GM21447 (cell line): Measurements from ENCODE around the gene OIT3.

ENCODE experiments used
- ATAC-seq: cut with Tn5 transposase; IDR thresholded peaks from one replicate; pipeline ENCODE4 v1.9.1; 2021; ENCODE audit not compliant: unreplicated experiment

Gene OIT3

DNA sequence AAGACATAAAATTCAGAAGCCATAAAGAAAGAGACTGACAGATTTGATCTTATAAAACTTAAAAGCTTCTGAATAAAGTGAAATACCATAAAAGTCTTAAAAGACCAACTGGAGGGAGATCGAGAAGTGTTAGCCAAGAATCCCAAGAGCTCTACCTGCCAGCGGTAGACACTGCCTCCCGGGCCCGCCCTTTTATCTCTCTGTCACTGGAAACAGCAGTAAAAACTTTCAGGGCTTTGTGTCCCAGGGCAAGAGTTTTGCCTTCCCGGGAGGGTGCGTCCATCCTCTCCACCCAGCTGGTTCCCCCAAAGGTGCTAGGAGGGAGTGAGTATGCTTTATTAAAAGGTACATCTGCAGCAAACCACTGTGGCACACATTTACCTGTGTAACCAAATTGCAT is 55.2 kb downstream of the OIT3 start:
- no peak for ATAC-seq

DNA sequence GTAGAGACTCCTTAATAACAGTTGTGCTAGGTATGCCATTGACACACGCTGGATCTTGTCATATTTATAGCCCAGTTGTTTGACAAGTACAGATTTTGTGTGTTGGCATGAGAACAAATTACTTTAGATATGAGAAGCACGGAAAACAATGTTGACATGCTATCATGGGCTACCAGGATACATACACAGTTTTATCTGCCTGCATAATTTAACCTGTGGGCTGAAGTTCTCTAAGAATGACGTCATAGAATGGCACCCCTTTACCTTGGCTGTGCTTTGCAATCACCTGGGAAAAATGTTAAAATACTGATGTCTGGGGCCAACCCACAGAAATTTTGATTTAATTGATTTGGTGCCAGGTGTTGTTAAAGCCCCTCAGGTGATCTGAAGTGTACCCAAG is 58.2 kb downstream of the OIT3 start:
- ATAC-seq, result no peak

DNA sequence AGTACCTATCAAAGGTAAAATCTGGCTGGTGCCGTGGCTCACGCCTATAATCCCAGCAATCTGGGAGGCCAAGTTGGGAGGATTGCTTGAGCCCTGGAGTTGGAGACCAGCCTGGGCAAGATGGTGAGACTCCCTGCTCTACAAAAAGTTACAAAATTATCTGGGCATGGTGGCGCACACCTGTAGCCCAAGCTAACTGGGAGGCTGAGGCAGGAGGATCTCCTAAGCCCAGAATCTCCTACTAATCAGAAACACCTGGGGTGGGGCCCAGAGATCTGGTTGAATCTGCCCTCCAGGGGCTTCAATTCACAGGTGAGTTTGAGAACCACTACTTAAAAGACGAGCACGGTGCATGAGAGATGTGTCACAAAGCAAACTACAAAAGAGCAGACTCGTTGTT is 58.6 kb downstream of the OIT3 start:
- ATAC-seq, result no peak

DNA sequence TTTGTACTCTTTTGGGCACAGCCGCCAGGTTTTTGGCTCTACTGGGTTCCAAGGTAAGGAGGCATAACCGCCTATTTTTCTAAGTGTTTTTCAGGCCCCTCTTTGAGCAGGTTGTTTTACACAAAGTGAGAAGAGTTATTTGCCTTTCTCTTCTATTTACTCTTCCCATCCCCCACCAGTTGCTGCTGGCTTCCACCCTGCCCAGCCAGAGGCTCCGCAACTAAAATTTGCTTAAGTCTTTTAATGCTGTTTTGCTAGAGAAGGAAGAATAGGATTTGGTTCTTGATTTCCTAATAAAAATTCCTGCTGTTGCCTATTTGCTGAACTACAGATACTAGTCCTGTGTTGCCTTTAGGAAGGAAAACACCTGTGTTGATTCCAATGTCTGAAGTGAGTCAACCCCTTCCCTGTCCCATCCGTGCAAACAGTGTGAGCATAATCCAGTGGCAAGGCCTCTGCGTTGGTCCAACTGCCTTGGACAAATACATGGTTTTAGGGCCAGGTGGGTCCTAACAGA is 59.2 kb downstream of the OIT3 start:
- ATAC-seq, result no peak

DNA sequence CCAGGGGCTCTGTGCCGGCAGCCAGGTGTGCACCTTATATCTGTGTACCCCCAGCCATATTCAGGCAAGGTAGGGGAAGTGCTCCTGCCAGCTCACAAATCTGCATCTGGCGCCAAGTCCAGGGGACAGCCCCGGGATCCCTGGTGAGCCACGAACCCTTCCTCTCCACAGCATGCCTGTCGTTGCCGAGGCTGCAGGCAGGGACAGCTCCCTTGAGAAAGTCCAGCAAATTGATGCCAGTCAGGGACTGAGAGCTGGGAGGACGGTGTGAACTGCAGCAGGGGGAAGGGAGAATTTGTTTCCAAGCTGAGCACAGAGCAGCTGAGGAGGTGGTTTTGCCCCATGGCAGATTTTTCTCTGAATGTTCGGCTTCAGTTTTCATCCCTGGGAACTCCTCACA is 60.1 kb downstream of the OIT3 start:
- no peak for ATAC-seq

DNA sequence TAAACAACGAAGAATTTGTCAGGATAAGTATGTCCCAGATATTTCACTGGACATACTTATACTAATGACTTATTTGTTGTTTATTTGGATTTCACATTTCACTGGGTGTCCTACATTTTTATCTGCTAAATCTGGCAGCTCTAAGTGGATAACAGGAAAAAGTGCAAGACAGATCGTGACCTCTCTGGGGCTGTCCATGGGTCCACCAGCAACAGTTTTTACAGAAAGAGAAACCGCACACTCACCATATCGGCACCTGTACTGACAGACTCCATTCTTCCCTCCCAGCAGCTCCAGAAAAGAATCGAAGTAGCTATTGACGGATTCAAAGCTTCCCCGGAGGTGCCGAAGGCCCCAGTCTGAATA is 60.7 kb downstream of the OIT3 start:
- no peak for ATAC-seq

DNA sequence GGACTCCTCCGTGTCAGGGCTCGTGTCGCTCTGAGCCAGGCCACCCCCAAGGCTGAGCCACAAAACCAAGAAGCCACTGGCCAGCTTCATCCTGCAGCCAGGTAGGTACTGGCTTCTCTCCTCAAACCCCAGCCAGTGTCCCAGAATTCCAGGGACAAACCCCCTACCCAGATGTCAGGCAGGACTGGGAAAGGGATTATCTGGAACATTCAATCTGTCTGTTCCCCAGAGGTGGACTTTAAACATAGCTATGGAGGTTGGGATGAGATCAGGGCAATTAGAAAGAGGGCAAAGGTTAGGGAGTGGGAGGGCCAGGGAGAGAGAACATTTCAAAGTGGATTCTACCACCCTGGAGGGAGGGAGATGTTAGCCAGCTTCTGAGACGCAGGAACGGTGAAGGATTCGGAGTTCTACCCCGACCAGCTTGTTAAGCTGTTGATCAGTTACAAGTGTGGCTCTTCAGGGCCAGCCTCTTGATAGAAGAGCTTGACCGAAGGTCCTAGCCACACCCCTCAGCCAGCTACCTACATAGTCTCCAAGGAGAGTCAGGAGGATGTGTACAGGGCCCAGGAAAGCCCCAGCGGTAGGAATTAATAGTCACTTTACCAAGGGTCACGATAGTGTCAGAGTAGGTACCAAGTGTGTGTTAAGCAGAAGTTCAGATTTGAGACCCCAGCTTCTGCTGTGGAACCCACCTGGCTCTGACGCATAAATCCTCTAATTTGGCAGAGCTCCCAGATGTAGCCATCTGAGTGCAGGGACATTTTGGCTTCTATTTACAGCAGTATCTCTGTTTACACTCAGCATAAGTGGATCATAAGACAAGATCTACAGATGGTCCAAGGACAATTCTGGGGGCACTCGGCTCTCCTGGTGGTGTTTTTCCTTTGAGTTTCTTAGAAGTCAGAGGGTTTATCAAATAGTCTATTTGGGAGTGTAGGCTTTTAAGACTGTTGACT is 61.3 kb downstream of the OIT3 start, which contains the start of gene PLA2G12B:
Gene PLA2G12B (minus strand): TSS at position 211 of the 959 bp plus-strand sequence. CDS start 121 bp downstream, at position 90.
- ATAC-seq, result no peak

DNA sequence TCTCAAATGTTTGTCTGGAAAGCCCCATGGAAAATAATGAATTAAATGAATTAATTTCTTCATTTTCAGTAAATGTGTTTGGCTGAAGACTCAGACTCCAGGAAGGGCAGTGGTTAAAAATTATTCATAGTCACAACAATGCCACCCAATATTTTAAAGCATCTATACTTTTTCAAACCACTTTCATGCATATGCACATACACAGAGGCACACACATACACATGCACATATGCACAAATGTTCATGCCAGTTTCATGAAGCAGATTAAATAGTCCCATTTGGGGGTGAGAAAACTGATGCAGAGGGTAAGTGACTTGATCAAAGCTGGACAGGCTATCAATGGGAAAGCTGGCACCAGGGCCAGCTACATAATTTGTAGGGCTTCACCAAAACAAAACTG is 62.5 kb downstream of the OIT3 start:
- no peak for ATAC-seq

DNA sequence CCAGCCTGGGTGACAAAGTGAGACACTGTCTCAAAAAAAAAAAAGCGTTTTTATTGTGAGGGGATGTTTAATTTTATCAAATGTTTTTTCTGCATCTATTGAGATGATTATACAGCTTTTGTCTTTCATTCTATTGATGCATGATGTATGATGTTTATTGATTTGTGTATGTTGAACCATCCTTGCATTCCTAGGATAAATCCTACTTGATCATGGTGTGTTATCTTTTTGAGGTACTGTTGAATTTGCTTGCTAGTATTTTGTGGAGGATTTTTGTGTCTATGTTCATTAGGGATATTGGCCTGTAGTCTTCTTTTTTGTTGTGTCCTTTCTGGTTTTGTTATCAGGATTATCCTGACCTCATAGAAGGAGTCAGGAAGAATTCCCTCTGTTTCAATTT is 83.3 kb downstream of the OIT3 start:
- no peak for ATAC-seq

DNA sequence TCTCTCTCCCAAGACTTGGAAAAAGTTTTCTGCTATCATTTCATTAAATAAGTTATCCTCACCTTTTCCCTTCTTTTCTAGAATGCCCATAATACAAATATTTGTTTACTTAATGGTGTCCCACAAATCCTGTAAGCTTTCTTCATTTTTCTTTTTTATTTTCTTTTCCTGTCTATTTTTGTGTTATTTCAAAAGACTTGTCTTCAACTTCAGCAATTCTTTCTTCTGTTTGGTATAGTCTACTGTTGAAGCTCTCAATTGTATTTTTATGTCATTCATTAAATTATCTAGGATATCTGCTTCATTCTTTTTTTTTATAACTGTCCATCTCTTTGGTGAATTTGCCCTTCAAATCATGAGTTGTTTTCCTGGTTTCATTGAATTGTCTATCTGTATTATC is 86.2 kb downstream of the OIT3 start:
- ATAC-seq, result no peak

DNA sequence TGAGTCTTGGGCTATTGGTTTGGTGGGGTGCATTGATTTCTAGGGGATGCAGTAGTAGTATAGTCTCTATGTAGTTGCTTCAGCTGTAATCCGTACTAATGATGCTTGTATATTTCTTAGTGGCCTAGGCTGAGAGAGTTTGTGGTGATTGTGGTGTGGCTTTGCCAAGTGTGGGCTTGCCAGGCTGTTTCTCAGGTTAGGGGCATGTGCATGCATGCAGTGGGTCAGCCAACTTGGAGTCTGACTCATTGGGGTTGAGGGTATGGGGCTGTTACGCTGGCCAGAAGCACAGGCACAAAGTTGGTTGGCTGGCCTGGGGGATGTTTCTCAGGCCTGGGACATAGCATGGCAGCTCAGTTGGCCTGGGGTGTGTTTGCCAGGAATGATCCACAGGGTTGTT is 86.8 kb downstream of the OIT3 start:
- ATAC-seq, result no peak

DNA sequence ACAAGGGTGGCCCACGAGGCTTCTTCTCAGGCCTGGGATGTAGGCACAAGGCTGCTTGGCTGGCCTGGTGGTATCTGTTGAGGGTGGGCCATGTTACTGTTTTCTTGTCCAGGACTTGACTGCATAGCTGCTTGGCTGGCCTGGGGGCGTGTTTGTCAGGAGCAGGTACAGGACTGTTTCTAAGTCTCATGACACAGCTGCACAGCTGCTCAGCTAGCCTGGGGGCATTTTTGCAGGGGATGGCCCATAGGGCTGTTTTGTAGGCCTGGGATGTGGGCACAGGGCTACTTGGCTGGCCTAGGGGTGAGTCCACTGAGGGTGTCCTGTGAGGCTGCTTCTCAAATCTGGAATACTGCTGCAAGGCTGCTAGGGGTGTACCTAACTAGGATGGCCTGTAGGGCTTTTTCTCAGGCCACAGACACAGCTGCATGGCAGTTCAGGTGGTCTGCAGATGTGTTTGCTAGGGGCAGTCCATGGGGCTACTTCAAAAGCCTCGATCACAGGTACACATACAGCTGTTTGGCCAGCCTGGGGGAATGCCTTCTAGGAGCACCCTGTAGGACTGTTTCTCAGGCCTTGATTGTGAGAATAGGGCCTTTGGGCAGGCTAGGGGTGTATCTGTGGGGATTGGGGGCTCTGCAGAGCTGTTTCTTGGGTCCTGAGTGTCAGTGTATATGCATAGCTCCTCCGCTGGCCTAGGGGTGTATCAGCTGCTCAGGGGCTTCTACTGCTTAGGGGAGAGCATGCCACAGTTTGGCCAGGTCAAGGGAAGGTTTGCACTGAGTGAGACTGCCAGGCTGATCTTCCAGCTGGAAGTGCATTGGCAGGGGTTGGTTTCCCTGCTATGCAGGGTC is 87.7 kb downstream of the OIT3 start:
- ATAC-seq, result no peak

DNA sequence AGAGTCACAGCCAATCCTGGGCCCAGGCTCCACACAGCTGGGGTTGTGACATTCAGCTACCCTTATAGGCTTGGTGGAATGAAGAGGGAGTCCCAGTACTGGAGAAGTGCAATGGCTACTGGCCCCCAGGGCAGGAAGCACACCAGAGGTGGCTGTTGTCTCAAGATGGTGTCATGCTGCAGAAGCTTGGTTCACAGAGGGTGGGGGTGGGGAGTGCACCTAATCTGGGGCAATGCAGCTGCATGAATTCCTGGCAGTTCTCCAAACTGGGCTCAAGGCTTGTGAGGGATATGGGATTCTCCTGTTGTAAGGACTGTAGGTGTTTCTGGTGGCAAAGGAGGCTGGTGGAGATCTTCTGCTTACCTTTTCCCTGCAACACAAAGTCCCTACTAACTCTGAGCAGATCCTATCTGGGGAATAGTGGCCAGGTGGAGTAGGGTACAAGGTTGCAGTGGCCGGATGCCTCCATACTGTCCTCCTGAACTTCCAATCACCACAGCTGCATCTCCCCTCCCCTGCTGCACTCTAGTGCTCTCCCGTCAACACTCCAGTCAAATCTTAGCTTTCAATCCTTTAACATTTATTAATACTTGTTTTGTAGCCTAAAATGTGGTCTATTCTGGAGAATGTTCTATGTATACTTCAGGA is 88.5 kb downstream of the OIT3 start:
- ATAC-seq, result no peak
